ENCODE data around the gene FCAMR. TPM values are rescaled to one million over a fixed set of nuclear protein-coding genes. Genes with fewer than 3 reads are reported as not detected.

Gene FCAMR
- total and polyA plus RNA-seq, 2 donors (not counting 1 experiment from before 2014, with no cell fraction given): not detected

DNA sequence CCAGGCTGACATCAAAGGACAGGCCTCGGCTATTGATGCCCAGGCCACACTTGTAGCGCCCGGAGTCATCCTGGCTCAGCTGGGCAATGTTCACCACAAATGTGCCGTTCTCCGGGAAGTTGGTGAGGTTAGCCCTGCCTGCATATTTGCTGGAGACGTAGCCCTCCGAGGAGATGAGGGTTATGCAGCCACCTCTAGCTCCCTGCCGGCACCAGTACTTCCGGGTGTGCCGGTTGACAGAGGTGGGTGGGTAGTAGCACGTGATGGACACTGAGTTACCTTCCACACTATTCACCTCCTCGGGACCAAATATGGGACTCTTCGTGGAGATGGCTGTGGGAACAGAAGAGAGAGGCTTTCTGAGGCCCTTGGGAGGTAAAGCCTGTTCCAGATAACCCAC, 31.1 kb downstream of the FCAMR start:
- H3K4me1 ChIP-seq (ENCODE audit: control insufficient read depth, extremely low read depth, insufficient read depth, low read length): no peaks in the 10 kb centered on the region
- H3K27ac ChIP-seq (ENCODE audit: insufficient read depth, low read length): no peak overlapping the region
- H3K4me2 ChIP-seq (ENCODE audit: extremely low read depth, insufficient read depth, low read length): no peak overlapping the region
- H3K4me3 ChIP-seq (replicated peaks in 1 of 4; ENCODE audit: control extremely low read depth in 1 of 4, insufficient read depth in 1 of 4, low read depth in 3 of 4, low read length in 4 of 4): no peak overlapping the region
- H3K9me3 ChIP-seq (ENCODE audit: control insufficient read depth, insufficient read depth, low read depth, low read length): no peaks in the 10 kb centered on the region
- no peak overlapping the region for H2AFZ ChIP-seq (ENCODE audit: low read length)
- no peaks in the 10 kb centered on the region for H3K79me2 ChIP-seq (ENCODE audit: control insufficient read depth, insufficient read depth, low read length)
- no peaks in the 10 kb centered on the region for H3K36me3 ChIP-seq (ENCODE audit: control insufficient read depth, insufficient read depth, low read length)
- no peak overlapping the region for H3K9ac ChIP-seq (ENCODE audit: insufficient read depth, low read length)
- no peak for DNase-seq (ENCODE audit: low read depth in 2 of 2)
- TF ChIP-seq, protein P1, sequence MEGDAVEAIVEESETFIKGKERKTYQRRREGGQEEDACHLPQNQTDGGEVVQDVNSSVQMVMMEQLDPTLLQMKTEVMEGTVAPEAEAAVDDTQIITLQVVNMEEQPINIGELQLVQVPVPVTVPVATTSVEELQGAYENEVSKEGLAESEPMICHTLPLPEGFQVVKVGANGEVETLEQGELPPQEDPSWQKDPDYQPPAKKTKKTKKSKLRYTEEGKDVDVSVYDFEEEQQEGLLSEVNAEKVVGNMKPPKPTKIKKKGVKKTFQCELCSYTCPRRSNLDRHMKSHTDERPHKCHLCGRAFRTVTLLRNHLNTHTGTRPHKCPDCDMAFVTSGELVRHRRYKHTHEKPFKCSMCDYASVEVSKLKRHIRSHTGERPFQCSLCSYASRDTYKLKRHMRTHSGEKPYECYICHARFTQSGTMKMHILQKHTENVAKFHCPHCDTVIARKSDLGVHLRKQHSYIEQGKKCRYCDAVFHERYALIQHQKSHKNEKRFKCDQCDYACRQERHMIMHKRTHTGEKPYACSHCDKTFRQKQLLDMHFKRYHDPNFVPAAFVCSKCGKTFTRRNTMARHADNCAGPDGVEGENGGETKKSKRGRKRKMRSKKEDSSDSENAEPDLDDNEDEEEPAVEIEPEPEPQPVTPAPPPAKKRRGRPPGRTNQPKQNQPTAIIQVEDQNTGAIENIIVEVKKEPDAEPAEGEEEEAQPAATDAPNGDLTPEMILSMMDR (conservative IDR thresholded peaks at IDR 0.05 in 1 of 2, IDR thresholded peaks at IDR 0.05 in 1 of 2; ENCODE audit: low read depth in 1 of 2, low read length in 2 of 2): no peak
- TF ChIP-seq EZH2 (IDR thresholded peaks at IDR 0.05; ENCODE audit: low read length, missing control alignments): no peak
- no peaks in the 10 kb centered on the region for H4K20me1 ChIP-seq (ENCODE audit: control insufficient read depth, extremely low read depth, insufficient read depth, low read length)
- H3K27me3 ChIP-seq (ENCODE audit: control insufficient read depth, insufficient read depth, low read length): peaks cover 25% of the 10 kb centered on the region

DNA sequence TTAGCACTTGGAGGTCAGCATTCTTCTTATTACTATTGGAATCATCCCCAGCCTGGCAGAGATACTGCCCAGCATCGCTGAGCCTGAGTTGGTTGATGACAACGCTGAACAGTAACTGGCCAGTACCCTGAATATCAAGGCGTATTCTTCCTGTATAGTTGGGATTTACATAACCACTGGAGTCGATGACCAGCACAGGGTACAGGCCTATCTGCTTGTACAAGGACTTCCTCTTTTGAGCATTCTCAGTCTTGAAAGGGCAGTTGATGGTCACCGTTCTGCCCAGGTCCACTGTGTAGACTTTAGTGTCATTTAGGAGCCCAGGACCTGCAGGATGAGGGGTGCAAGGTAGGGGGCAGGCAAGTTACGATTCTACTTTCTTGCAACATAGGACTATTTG, 32.8 kb downstream of the FCAMR start:
- Histone ChIP-seq H3K9me3 (ENCODE audit: control insufficient read depth, insufficient read depth, low read depth, low read length) (no peaks in the 10 kb centered on the region), H3K27me3 (ENCODE audit: control insufficient read depth, insufficient read depth, low read length) (peaks cover 21% of the 10 kb centered on the region), H3K4me2 (ENCODE audit: extremely low read depth, insufficient read depth, low read length) (no peak overlapping the region), H4K20me1 (ENCODE audit: control insufficient read depth, extremely low read depth, insufficient read depth, low read length) (no peaks in the 10 kb centered on the region), H3K36me3 (ENCODE audit: control insufficient read depth, insufficient read depth, low read length) (no peaks in the 10 kb centered on the region), H2AFZ (ENCODE audit: low read length) (no peak overlapping the region), H3K4me1 (ENCODE audit: control insufficient read depth, extremely low read depth, insufficient read depth, low read length) (no peaks in the 10 kb centered on the region), H3K27ac (ENCODE audit: insufficient read depth, low read length) (no peak overlapping the region), H3K4me3 (replicated peaks in 1 of 4; ENCODE audit: control extremely low read depth in 1 of 4, insufficient read depth in 1 of 4, low read depth in 3 of 4, low read length in 4 of 4) (no peak overlapping the region), H3K9ac (ENCODE audit: insufficient read depth, low read length) (no peak overlapping the region), H3K79me2 (ENCODE audit: control insufficient read depth, insufficient read depth, low read length) (no peaks in the 10 kb centered on the region)
- TF ChIP-seq, protein P1 (conservative IDR thresholded peaks at IDR 0.05 in 1 of 2, IDR thresholded peaks at IDR 0.05 in 1 of 2; ENCODE audit: low read depth in 1 of 2, low read length in 2 of 2): no peak
- TF ChIP-seq EZH2 (IDR thresholded peaks at IDR 0.05; ENCODE audit: low read length, missing control alignments): no peak
- DNase-seq (ENCODE audit: low read depth in 2 of 2): no peak

DNA sequence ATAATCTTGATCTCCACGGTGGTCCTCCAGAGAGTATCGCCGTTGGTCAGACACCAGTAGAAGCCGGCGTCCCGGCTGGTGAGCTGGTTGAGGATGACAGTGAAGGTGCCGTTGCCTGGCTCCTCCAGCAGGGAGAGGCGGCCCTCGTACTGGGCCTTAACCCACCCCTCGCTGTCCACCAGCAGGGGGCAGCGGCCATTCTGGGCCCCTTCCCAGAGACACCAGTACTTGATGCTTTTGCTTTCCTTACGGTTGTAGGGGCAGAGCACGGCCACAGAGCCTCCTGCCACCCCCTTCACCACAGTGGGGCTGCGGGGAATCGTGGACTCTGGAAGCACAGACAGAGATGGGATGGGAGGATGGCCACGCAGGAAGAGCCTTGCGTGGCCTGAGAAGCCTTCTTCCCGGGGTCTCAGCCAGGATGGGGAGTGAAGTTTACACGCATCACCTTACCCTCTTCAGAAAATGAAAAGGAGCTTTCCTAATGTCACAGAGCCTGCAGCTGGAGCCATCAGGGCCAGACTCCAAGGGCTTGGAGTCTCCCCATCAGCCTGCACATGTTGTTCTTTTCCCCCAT, 34.7 kb downstream of the FCAMR start:
- no peak overlapping the region for H3K27ac ChIP-seq (ENCODE audit: insufficient read depth, low read length)
- no peaks in the 10 kb centered on the region for H4K20me1 ChIP-seq (ENCODE audit: control insufficient read depth, extremely low read depth, insufficient read depth, low read length)
- H3K27me3 ChIP-seq (ENCODE audit: control insufficient read depth, insufficient read depth, low read length): peaks cover 8% of the 10 kb centered on the region
- TF ChIP-seq, protein P1 (conservative IDR thresholded peaks at IDR 0.05 in 1 of 2, IDR thresholded peaks at IDR 0.05 in 1 of 2; ENCODE audit: low read depth in 1 of 2, low read length in 2 of 2): peak; percentile 29 to 45
- TF ChIP-seq EZH2 (IDR thresholded peaks at IDR 0.05; ENCODE audit: low read length, missing control alignments): no peak
- no peaks in the 10 kb centered on the region for H3K36me3 ChIP-seq (ENCODE audit: control insufficient read depth, insufficient read depth, low read length)
- DNase-seq (ENCODE audit: low read depth in 2 of 2): no peak
- H3K79me2 ChIP-seq (ENCODE audit: control insufficient read depth, insufficient read depth, low read length): no peaks in the 10 kb centered on the region
- H3K9me3 ChIP-seq (ENCODE audit: control insufficient read depth, insufficient read depth, low read depth, low read length): no peaks in the 10 kb centered on the region
- no peaks in the 10 kb centered on the region for H3K4me1 ChIP-seq (ENCODE audit: control insufficient read depth, extremely low read depth, insufficient read depth, low read length)
- no peak overlapping the region for H3K4me2 ChIP-seq (ENCODE audit: extremely low read depth, insufficient read depth, low read length)
- no peak overlapping the region for H3K9ac ChIP-seq (ENCODE audit: insufficient read depth, low read length)
- no peak overlapping the region for H3K4me3 ChIP-seq (replicated peaks in 1 of 4; ENCODE audit: control extremely low read depth in 1 of 4, insufficient read depth in 1 of 4, low read depth in 3 of 4, low read length in 4 of 4)
- H2AFZ ChIP-seq (ENCODE audit: low read length): no peak overlapping the region
